Measurements from ENCODE around the gene OR5F1. TPM values are rescaled to one million over a fixed set of nuclear protein-coding genes. Genes with fewer than 3 reads are reported as not detected.

The OR5F1 gene
- total RNA-seq, 2 donors from 2014 or later: not detected

DNA sequence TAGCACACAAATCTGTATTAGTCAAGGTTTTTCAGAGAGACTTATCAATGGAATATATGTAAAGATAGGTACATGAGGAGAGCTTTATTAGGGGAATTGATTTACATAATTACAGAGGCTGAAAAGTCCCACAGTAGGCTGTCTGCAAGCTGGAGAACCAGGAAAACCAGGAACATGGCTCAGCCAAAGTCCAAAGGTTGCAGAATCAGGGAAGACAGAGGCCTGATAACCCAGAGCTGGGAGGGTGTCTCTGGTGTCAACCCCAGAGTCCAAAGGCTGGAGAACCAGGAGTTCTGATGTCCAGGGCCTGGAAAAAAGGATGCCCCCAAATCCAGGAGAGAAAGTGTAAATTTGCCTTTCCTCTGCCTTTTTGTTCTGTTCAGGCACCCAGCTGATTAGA lies 16.3 kb upstream of the OR5F1 start:
- H3K9me3 Mint-ChIP-seq: no peaks in the 10 kb centered on the region
- TF ChIP-seq, protein P1, sequence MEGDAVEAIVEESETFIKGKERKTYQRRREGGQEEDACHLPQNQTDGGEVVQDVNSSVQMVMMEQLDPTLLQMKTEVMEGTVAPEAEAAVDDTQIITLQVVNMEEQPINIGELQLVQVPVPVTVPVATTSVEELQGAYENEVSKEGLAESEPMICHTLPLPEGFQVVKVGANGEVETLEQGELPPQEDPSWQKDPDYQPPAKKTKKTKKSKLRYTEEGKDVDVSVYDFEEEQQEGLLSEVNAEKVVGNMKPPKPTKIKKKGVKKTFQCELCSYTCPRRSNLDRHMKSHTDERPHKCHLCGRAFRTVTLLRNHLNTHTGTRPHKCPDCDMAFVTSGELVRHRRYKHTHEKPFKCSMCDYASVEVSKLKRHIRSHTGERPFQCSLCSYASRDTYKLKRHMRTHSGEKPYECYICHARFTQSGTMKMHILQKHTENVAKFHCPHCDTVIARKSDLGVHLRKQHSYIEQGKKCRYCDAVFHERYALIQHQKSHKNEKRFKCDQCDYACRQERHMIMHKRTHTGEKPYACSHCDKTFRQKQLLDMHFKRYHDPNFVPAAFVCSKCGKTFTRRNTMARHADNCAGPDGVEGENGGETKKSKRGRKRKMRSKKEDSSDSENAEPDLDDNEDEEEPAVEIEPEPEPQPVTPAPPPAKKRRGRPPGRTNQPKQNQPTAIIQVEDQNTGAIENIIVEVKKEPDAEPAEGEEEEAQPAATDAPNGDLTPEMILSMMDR (conservative IDR thresholded peaks at IDR 0.05): no peak
- Histone ChIP-seq H3K27ac (ENCODE audit: low read depth, low read length) (no peak overlapping the region), H3K9me3 (ENCODE audit: control insufficient read depth, low read length) (peaks cover 9% of the 10 kb centered on the region), H3K9ac (ENCODE audit: extremely low read depth, low read length, poor library complexity, severe bottlenecking) (no peak overlapping the region), H3K4me1 (ENCODE audit: control insufficient read depth, insufficient read depth, low read length) (no peaks in the 10 kb centered on the region), H3K27me3 (ENCODE audit: control insufficient read depth, insufficient read depth, low read length, poor library complexity, severe bottlenecking) (no peaks in the 10 kb centered on the region), H3K4me3 (ENCODE audit: low read length) (no peak overlapping the region), H3K36me3 (ENCODE audit: control insufficient read depth, insufficient read depth, low read length) (no peaks in the 10 kb centered on the region)
- no peak for DNase-seq
- H3K27me3 Mint-ChIP-seq (ENCODE audit: insufficient read depth): no peaks in the 10 kb centered on the region
- no peak overlapping the region for H3K4me3 Mint-ChIP-seq
- no peaks in the 10 kb centered on the region for H3K36me3 Mint-ChIP-seq (ENCODE audit: low read depth)
- H3K4me1 Mint-ChIP-seq: no peaks in the 10 kb centered on the region
- H3K27ac Mint-ChIP-seq: no peak overlapping the region

DNA sequence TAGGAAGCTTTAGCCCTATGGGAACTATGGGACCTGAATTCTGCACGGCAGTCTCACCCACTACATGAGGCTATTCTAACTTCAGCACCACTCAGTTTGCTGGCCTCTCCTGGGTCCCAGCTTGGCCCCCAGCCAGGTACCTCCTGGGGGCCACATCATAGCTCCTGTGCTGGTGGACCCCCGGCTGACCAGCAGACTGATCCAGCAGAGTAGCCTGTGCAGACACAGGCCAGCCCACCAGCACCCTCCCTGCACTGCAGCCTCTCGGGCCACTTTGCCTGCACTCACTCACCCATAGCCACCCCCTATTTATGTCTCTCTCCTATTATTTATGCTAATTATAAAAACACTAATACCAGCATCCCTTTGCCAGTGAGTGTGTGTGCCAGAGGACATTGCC lies 23.5 kb downstream of the OR5F1 start:
- Mint-ChIP-seq H3K36me3 (ENCODE audit: low read depth) (no peaks in the 10 kb centered on the region), H3K27ac (no peak overlapping the region), H3K27me3 (ENCODE audit: insufficient read depth) (no peaks in the 10 kb centered on the region), H3K4me3 (no peak overlapping the region), H3K9me3 (no peaks in the 10 kb centered on the region), H3K4me1 (peaks cover 6% of the 10 kb centered on the region)
- TF ChIP-seq, protein P1 (conservative IDR thresholded peaks at IDR 0.05): no peak
- Histone ChIP-seq H3K36me3 (ENCODE audit: control insufficient read depth, insufficient read depth, low read length) (no peaks in the 10 kb centered on the region), H3K9ac (ENCODE audit: extremely low read depth, low read length, poor library complexity, severe bottlenecking) (no peak overlapping the region), H3K4me1 (ENCODE audit: control insufficient read depth, insufficient read depth, low read length) (no peaks in the 10 kb centered on the region), H3K9me3 (ENCODE audit: control insufficient read depth, low read length) (no peaks in the 10 kb centered on the region), H3K27ac (ENCODE audit: low read depth, low read length) (no peak overlapping the region), H3K27me3 (ENCODE audit: control insufficient read depth, insufficient read depth, low read length, poor library complexity, severe bottlenecking) (no peaks in the 10 kb centered on the region), H3K4me3 (ENCODE audit: low read length) (no peak overlapping the region)
- no peak for DNase-seq
- 88 to 92% methylated on average over 2 to 3 of the region's 3 CpGs for WGBS, 2 experiments (ENCODE audit: insufficient coverage in 1 of 2, insufficient read length in 1 of 2)

DNA sequence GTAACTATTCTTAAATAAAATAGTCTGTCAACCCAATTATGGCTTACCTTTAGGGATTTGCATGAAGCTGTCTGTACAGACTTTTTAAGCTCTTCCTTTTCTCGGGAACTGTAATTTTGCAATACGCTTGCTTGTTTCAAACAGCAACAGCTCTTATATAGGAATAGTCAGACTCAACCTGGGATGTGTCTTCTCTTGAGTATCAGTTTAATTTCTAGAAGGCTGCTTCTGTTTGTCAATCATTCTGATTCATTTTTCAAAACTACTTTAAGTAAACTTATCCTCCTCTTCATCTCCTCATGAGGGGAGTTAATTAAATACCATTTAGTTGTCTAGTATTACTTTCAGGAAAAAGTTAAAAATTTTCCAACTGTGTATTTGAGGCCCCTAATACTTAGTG lies 24.6 kb downstream of the OR5F1 start, which contains the start of gene OR10AG1:
OR10AG1 (minus strand) TSS at position 101 of the 400 bp plus-strand sequence; CDS start at position 63, 38 bp downstream.
- peaks cover 6% of the 10 kb centered on the region for H3K4me1 Mint-ChIP-seq
- Histone ChIP-seq H3K36me3 (ENCODE audit: control insufficient read depth, insufficient read depth, low read length) (no peaks in the 10 kb centered on the region), H3K27ac (ENCODE audit: low read depth, low read length) (no peak within 1 kb of the TSS), H3K9me3 (ENCODE audit: control insufficient read depth, low read length) (no peaks in the 10 kb centered on the region), H3K9ac (ENCODE audit: extremely low read depth, low read length, poor library complexity, severe bottlenecking) (no peak within 1 kb of the TSS), H3K4me1 (ENCODE audit: control insufficient read depth, insufficient read depth, low read length) (no peaks in the 10 kb centered on the region), H3K27me3 (ENCODE audit: control insufficient read depth, insufficient read depth, low read length, poor library complexity, severe bottlenecking) (no peaks in the 10 kb centered on the region), H3K4me3 (ENCODE audit: low read length) (no peak within 1 kb of the TSS)
- no peak within 1 kb of the TSS for H3K27ac Mint-ChIP-seq
- no peaks in the 10 kb centered on the region for H3K27me3 Mint-ChIP-seq (ENCODE audit: insufficient read depth)
- TF ChIP-seq, protein P1 (conservative IDR thresholded peaks at IDR 0.05): no peak
- no peaks in the 10 kb centered on the region for H3K9me3 Mint-ChIP-seq
- 98 to 100% methylated on average over 2 of the region's 2 CpGs for WGBS, 2 experiments (ENCODE audit: insufficient coverage in 1 of 2, insufficient read length in 1 of 2)
- no peaks in the 10 kb centered on the region for H3K36me3 Mint-ChIP-seq (ENCODE audit: low read depth)
- DNase-seq: no peak
- no peak within 1 kb of the TSS for H3K4me3 Mint-ChIP-seq
